Stimulated activated naive CD8-positive, alpha-beta T cell treated with anti-CD3 and anti-CD28 coated beads, Interleukin-15, Interleukin-2, amounts not matched to agents 100 U/mL and 50 U/mL, for 24 hours (primary cell): Measurements from ENCODE around the gene SRGN.
A peak's percentile ranks its signal among the peaks of the same experiment; 100 is the strongest.

Experiments used
- ATAC-seq: fragments of 150-1000 bp; cut with Tn5 transposase; one replicate; pipeline ENCODE4 v1.10.0; 2021
- DNase-seq: peaks from one replicate; pipeline ENCODE4 v3.0.0; 2021

The SRGN gene

GRCh38 chr10:69061305-69062161 is 26.4 kb upstream of the SRGN start:
- peak; percentile 15 for ATAC-seq
- DNase-seq, result no peak

GRCh38 chr10:69062901-69063300 is 25.0 kb upstream of the SRGN start:
- ATAC-seq, result no peak
- no peak for DNase-seq

GRCh38 chr10:69064762-69065328 is 23.1 kb upstream of the SRGN start:
- DNase-seq, result no peak
- no peak for ATAC-seq

GRCh38 chr10:69065406-69066361 is 22.2 kb upstream of the SRGN start:
- ATAC-seq, result peak; percentile 92
- DNase-seq, result peak; percentile 74

- no peak for DNase-seq
- ATAC-seq, result no peak
Measured at GRCh38 chr10:69067189-69067588, 20.7 kb upstream of the SRGN start.

- no peak for DNase-seq
- no peak for ATAC-seq
Measured at GRCh38 chr10:69068549-69068948, 19.4 kb upstream of the SRGN start.

GRCh38 chr10:69069090-69070042 is 18.5 kb upstream of the SRGN start:
- DNase-seq, result no peak
- no peak for ATAC-seq

- ATAC-seq (no peak), DNase-seq (no peak)
Measured at GRCh38 chr10:69070951-69071350, 17.0 kb upstream of the SRGN start.

GRCh38 chr10:69071610-69072009 is 16.3 kb upstream of the SRGN start:
- no peak for ATAC-seq
- no peak for DNase-seq

- no peak for DNase-seq
- no peak for ATAC-seq
Measured at GRCh38 chr10:69073026-69073425, 14.9 kb upstream of the SRGN start.

- ATAC-seq, result no peak
- no peak for DNase-seq
Measured at GRCh38 chr10:69073736-69074364, 14.1 kb upstream of the SRGN start.

- no peak for DNase-seq
- ATAC-seq, result no peak
Measured at GRCh38 chr10:69074532-69074931, 13.4 kb upstream of the SRGN start.

- ATAC-seq, result no peak
- DNase-seq, result no peak
Measured at GRCh38 chr10:69075431-69075830, 12.5 kb upstream of the SRGN start.

- no peak for ATAC-seq
- no peak for DNase-seq
Measured at GRCh38 chr10:69078311-69078710, 9.6 kb upstream of the SRGN start.

GRCh38 chr10:69080226-69080625 is 7.7 kb upstream of the SRGN start:
- ATAC-seq (no peak), DNase-seq (no peak)

GRCh38 chr10:69086001-69086509 is 1.8 kb upstream of the SRGN start:
- ATAC-seq (no peak), DNase-seq (peak; percentile 20)

- DNase-seq (no peak), ATAC-seq (no peak)
Measured at GRCh38 chr10:69088471-69088769, 517 bp downstream of the SRGN start.

- ATAC-seq, result peak; percentile 14
- no peak for DNase-seq
Measured at GRCh38 chr10:69088801-69089501, 1.0 kb downstream of the SRGN start.

- ATAC-seq (peak; percentile 85), DNase-seq (peak; percentile 73)
Measured at GRCh38 chr10:69089638-69090599, 2.0 kb downstream of the SRGN start.
